ENCODE data around the gene MEGF11.

MEGF11 gene

DNA sequence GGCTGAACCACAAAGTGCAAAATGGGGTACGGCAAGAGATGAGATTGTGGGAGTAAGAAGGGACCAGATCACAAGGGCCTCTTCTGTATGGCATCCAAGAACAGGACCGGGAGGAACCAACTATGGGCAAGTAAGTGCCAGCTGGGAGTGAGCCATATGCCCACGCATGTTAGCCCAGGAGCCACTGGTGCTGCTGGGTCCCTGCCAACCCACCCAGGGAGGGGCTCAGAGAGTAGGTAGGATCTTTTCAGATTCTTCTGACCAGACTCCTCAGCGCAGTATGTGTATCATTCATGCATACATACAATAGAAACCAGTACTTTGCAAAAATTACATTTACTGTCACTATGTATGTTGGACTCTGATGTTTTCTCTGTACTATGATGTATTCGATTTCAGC lies 330.3 kb downstream of the MEGF11 start:
- Histone ChIP-seq H3K4me1 (no peaks in the 10 kb centered on the region), H3K36me3 (replicated peaks) (no peaks in the 10 kb centered on the region), H3K27me3 (ENCODE audit: low read depth) (no peaks in the 10 kb centered on the region), H3K9me3 (no peaks in the 10 kb centered on the region), H3K4me3 (no peak overlapping the region)
- in situ Hi-C loops (cut with MboI; ENCODE audit: low sequenced_read_pairs): no loop called here
- no peak for DNase-seq (ENCODE audit: low spot score in 2 of 2)

DNA sequence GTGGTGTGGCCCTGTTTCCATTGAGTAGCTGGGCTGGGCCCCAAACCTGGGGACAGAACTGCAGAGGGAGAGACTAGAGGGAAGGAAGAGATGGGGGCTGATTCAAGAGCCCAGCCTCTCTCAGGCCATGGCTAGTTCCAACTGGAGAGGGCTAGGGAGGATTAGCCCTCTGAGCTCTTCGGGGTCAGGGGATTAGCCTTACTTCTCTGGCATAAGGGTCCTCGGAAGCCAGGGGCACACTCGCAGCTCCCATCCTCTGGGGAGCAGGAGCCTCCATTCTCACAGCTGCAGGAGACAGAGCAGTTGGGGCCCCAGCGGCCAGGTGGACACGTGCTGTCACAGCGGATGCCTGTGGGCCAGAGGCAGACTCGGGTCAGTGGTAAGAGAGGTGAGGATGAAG lies 330.9 kb downstream of the MEGF11 start:
- Histone ChIP-seq H3K9me3 (no peaks in the 10 kb centered on the region), H3K4me3 (no peak overlapping the region), H3K36me3 (replicated peaks) (no peaks in the 10 kb centered on the region), H3K27me3 (ENCODE audit: low read depth) (no peaks in the 10 kb centered on the region), H3K4me1 (no peaks in the 10 kb centered on the region)
- in situ Hi-C loops (cut with MboI; ENCODE audit: low sequenced_read_pairs): no loop called here
- DNase-seq (ENCODE audit: low spot score in 2 of 2): no peak

DNA sequence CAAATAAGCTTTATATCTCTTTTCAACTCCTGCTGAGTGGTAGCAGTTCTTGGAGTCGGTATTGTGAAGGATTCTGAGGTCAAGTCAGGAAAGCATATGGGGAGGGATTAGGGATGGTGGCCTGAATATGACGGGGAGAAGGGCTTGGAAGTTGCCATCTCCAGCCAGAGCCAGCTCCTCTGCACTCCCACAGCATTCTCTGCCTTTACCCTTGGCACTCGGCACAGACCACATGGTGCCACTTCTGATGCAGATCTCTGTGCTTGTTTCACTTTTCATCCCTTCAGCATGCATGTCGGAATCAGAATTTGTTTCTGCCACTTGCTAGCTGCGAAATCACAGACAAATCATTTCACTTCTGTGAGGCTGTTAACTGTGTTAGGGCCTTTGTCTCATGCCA lies 331.8 kb downstream of the MEGF11 start:
- Histone ChIP-seq H3K36me3 (replicated peaks) (no peaks in the 10 kb centered on the region), H3K4me1 (no peaks in the 10 kb centered on the region), H3K4me3 (no peak overlapping the region), H3K27me3 (ENCODE audit: low read depth) (no peaks in the 10 kb centered on the region), H3K9me3 (no peaks in the 10 kb centered on the region)
- DNase-seq (ENCODE audit: low spot score in 2 of 2): no peak
- in situ Hi-C loops (cut with MboI; ENCODE audit: low sequenced_read_pairs): no loop called here

DNA sequence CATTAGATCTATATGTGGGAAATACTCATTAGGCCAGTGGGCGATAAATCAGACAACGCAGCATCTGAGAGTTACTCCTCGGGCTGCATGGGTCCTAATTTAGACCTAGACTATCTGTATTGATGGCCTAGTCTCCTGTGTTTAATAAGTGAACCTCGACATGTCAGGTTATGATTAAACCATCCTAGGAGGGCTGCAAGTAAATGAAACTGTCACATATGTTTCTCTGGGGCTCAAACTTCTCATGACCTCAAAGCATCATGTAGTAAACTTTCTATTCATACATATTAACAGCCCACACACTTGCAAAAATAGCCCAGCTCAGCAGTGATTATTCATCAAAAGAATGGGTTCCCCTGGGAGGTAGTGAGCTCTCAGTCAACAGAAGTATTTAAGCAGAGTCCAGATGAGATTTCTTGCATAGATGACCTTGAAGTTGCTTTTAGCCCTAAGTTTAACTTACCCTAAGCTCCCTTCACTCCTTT lies 332.7 kb downstream of the MEGF11 start:
- no peak for DNase-seq (ENCODE audit: low spot score in 2 of 2)
- no peaks in the 10 kb centered on the region for H3K36me3 ChIP-seq (replicated peaks)
- H3K27me3 ChIP-seq (ENCODE audit: low read depth): no peaks in the 10 kb centered on the region
- no peak overlapping the region for H3K4me3 ChIP-seq
- in situ Hi-C loops (cut with MboI; ENCODE audit: low sequenced_read_pairs): no loop called here
- H3K9me3 ChIP-seq: no peaks in the 10 kb centered on the region
- H3K4me1 ChIP-seq: no peaks in the 10 kb centered on the region

DNA sequence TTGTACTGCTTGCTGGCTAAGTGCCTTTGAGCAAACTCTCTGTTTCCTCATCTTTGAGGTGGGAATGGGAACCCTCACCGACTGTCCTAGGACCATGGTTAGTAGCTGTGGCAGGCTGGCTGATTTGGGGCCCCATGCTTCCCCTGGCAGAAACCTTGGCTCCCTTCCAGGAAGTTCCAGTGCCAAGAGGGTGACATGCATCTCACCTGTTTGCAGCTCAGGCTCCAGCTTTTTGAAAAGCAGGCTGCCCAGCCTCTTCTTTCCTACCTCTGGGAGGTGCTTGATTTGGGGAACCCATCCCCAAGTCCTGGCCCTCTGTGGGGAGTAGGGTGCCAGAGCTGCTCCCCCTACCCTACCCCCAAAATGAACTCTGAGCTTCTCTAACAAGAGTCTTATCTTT lies 333.4 kb downstream of the MEGF11 start:
- Histone ChIP-seq H3K27me3 (ENCODE audit: low read depth) (no peaks in the 10 kb centered on the region), H3K36me3 (replicated peaks) (no peaks in the 10 kb centered on the region), H3K9me3 (no peaks in the 10 kb centered on the region), H3K4me3 (no peak overlapping the region), H3K4me1 (no peaks in the 10 kb centered on the region)
- in situ Hi-C loops (cut with MboI; ENCODE audit: low sequenced_read_pairs): no loop called here
- DNase-seq (ENCODE audit: low spot score in 2 of 2): no peak

DNA sequence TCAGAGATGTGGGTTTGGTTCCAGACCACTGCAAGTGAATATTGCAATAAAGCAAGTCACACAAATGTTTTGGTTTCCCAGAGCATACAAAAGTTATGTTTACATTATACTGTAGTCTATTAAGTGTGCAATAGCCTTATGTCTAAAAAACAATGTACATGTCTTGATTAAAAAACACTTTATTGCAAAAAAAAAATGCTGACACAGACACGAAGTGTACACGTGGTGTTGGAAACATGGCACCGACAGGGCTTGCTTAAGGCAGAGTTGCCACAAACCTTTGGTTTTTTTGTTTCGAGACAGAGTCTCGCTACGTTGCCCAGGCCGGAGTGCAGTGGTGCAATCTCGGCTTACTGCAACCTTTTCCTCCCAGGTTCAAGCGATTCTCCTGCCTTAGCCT lies 334.2 kb downstream of the MEGF11 start:
- H3K9me3 ChIP-seq: no peaks in the 10 kb centered on the region
- DNase-seq (ENCODE audit: low spot score in 2 of 2): no peak
- in situ Hi-C loops (cut with MboI; ENCODE audit: low sequenced_read_pairs): no loop called here
- H3K4me3 ChIP-seq: no peak overlapping the region
- no peaks in the 10 kb centered on the region for H3K27me3 ChIP-seq (ENCODE audit: low read depth)
- no peaks in the 10 kb centered on the region for H3K36me3 ChIP-seq (replicated peaks)
- no peaks in the 10 kb centered on the region for H3K4me1 ChIP-seq

DNA sequence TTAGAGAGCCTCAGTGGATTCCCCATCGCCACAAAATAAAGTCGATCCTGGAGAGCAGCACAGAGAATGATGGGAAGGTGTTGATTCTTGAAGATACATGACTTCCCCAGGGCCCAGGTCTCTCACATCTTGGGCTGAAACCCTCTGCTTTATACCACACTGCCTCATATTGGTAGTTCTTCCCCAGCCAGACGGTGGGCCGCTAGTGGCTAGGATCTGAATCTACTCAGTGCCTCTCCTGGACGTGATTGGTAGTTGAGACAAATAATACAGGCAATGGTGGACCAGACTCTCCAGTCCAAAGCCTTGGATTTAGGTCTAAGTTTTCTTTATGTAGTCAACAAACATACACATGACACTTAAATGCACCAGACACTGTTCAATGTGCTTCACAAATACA lies 334.6 kb downstream of the MEGF11 start:
- in situ Hi-C loops (cut with MboI; ENCODE audit: low sequenced_read_pairs): no loop called here
- no peaks in the 10 kb centered on the region for H3K4me1 ChIP-seq
- no peak for DNase-seq (ENCODE audit: low spot score in 2 of 2)
- no peaks in the 10 kb centered on the region for H3K9me3 ChIP-seq
- H3K4me3 ChIP-seq: no peak overlapping the region
- no peaks in the 10 kb centered on the region for H3K36me3 ChIP-seq (replicated peaks)
- H3K27me3 ChIP-seq (ENCODE audit: low read depth): no peaks in the 10 kb centered on the region

DNA sequence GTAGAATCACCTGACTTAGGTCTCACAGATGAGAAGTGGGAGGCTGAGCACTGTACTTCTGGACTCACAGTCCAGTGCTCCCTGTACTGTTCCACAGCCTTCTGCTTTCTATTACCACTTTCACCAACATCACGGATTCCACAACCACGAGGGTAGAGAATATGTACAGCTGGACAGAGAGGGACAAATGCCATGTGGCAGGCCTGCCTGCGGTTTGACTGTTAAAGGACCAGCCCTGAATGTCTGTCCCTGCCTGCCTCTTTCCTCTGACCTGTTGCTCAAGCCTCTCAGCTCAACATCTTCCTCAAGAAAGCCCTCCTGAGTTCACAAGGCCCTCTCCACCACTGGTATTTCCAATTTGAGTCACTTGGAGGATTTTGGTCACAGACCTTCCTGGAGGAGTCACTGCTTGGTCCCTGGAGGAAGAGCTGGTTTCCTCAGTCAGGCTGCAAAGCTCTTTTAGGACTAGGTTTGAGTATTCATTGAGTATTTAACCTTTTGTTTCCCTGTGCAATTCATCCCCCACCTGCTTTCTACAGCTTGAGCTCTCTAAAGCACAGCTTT lies 335.1 kb downstream of the MEGF11 start:
- DNase-seq (ENCODE audit: low spot score in 2 of 2): no peak
- in situ Hi-C loops (cut with MboI; ENCODE audit: low sequenced_read_pairs): no loop called here
- H3K4me1 ChIP-seq: no peaks in the 10 kb centered on the region

DNA sequence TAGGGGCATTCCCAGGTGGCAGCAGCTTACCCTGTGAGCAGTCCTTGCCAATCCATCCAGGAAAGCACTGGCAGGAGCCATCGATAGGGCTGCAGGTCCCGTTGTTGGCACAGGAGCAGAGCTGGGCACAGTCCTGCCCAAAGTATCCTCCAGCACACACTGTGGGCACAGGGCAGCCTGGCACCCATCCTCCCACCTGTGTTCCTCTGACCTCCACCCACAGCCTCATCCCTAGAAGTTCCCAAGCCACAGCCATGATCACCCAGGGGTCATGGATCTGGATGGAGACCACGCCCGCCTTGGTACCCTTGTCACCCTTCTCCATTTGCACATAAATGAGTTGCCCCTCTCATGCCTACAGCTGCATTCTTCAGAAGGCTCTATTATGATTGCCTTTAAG lies 335.6 kb downstream of the MEGF11 start:
- Histone ChIP-seq H3K36me3 (replicated peaks) (no peaks in the 10 kb centered on the region), H3K9me3 (no peaks in the 10 kb centered on the region), H3K4me1 (no peaks in the 10 kb centered on the region), H3K4me3 (no peak overlapping the region), H3K27me3 (ENCODE audit: low read depth) (no peaks in the 10 kb centered on the region)
- in situ Hi-C loops (cut with MboI; ENCODE audit: low sequenced_read_pairs): no loop called here
- DNase-seq (ENCODE audit: low spot score in 2 of 2): no peak

More for the DNA sequence above, 335.1 kb downstream of the MEGF11 start:
- Histone ChIP-seq H3K9me3 (no peaks in the 10 kb centered on the region), H3K4me3 (no peak overlapping the region), H3K27me3 (ENCODE audit: low read depth) (no peaks in the 10 kb centered on the region), H3K36me3 (replicated peaks) (no peaks in the 10 kb centered on the region)

DNA sequence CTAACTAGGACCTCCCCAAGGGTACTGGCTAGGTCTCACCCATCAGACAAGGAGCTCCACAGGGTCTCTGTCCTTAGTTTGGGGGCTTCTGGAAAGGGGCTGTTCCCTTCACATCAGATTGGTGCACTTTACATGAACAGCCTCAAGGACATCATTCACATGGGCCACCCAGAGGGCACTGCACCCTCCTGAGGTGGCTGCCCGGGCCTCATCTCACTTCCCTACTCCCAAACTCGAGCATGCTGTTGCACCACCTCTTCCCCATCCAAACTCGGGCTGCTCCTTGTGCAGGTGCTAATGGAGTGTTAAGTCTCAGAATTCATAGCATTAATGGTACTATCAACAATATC lies 336.2 kb downstream of the MEGF11 start:
- no peak for DNase-seq (ENCODE audit: low spot score in 2 of 2)
- in situ Hi-C loops (cut with MboI; ENCODE audit: low sequenced_read_pairs): no loop called here
- H3K27me3 ChIP-seq (ENCODE audit: low read depth): no peaks in the 10 kb centered on the region
- H3K36me3 ChIP-seq (replicated peaks): no peaks in the 10 kb centered on the region; the same call in 1 of the 2 replicates
- H3K4me3 ChIP-seq: no peak overlapping the region
- no peaks in the 10 kb centered on the region for H3K9me3 ChIP-seq
- no peaks in the 10 kb centered on the region for H3K4me1 ChIP-seq

DNA sequence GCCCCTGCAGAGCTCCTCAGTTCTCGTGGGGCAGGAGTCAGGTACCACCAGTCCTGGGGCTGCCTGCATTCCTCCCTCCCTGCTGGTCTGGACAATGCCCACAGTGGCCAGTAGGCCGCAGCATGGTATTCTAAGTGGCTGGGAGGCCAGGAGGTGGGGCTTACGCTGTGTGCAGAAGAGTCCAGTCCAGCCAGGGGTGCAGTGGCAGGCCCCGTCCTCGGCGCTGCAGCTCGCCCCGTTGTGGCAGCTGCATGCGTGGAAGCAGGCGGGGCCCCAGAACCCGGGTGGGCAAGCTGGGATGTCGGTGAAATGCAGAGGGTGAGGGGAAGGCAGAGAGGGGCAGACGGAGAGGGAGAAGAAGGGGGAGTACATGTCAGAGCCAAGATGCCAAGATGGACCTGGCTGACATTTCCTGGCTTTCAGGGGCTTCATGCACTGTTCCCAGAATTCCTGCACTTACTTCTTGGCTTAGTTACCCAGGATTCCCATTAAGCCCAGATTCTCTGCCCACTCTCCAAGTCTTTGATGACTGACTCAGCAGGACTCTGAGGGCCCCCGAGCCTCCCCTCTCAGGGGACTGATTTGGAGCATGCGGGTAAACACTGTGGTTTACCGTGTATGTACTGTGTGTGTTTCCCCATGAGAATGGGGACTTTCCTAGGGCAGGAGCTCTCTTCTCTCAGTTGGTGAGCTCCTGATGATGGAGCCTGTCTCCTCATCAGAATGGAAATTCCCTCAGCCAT lies 336.7 kb downstream of the MEGF11 start:
- peak; percentile 45 to 71 for DNase-seq (ENCODE audit: low spot score in 2 of 2)
- no peaks in the 10 kb centered on the region for H3K27me3 ChIP-seq (ENCODE audit: low read depth)
- in situ Hi-C loops (cut with MboI; ENCODE audit: low sequenced_read_pairs): no loop called here
- H3K4me3 ChIP-seq: no peak overlapping the region
- H3K36me3 ChIP-seq (replicated peaks): no peaks in the 10 kb centered on the region; the same call in 1 of the 2 replicates
- no peaks in the 10 kb centered on the region for H3K4me1 ChIP-seq
- no peaks in the 10 kb centered on the region for H3K9me3 ChIP-seq

DNA sequence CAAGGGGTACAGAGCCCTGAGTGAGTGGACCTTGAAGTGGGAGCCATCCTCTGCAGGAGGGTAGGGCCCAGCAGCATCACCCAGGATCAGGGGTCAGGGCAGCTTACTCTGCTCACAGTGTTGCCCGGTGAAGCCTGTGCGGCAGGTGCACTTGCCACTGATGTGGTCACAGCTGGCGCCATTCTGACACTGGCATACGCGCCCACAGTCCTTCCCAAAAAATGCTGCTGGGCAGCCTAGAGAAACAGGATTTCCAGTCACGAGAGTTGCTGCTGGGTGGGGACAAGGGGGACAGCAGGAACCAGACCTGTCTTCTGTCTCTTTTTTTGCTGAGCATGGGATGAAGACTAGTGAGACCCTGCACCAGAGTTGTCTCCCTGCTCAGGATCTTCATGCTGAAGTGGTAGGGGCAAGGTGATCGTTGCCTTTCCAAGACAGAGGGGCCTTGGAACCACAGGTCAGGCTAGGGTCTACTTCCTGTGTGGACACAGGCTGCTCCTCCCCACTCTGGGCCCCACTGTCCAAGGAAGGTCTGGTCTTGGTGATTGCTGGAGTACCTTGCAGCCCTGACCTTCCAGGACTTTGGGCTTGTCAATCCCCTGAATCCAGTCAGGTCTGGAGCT lies 337.4 kb downstream of the MEGF11 start:
- Histone ChIP-seq H3K27me3 (ENCODE audit: low read depth) (no peaks in the 10 kb centered on the region), H3K4me1 (no peaks in the 10 kb centered on the region), H3K4me3 (no peak overlapping the region), H3K9me3 (no peaks in the 10 kb centered on the region), H3K36me3 (replicated peaks) (no peaks in the 10 kb centered on the region; the same call in 1 of the 2 replicates)
- DNase-seq (ENCODE audit: low spot score in 2 of 2): no peak
- in situ Hi-C loops (cut with MboI; ENCODE audit: low sequenced_read_pairs): no loop called here

DNA sequence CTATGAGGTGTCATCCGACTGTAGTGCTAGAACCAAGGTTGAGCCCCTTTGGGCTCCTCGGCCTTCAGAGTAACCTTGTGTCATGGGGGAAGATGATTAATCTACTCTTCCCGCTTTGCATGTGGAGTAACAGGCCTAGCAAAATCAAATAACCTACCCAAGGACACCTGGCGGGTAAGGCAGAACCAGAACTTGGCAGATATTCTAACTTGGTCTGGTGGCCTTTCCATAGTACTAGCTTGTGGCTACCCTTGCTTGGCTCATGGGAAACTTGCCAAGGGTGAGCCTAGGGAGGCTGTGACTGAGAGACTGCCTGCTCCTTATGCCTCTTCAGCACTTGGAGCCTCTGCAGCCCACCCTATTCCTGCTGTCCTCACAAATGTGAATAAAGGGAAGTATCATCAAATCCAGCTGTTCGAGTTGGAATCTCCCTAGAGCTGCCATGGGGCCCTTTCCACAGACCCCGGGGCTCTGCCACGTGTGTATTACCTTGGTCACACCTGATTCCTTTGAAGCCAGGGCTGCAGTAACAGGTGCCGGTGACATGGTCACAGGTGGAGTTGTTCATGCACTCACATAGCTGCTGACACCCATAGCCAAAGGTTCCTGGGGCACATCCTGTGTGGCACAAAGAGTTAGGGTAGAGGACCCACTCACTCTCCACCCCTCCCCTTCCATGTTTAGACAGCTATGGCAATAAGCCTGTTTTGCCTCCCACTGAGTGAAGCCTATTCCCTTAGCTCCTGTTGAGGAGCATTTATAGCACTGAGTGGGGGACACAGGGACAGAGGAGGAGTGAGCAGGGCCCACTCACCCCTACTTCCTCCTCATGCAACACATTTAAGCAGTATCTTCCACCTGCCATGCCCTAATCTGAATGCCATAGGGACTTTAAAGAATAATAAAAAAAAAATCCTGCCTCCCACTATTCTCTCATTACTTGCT lies 338.3 kb downstream of the MEGF11 start:
- no peak for DNase-seq (ENCODE audit: low spot score in 2 of 2)
- Histone ChIP-seq H3K4me1 (no peaks in the 10 kb centered on the region), H3K36me3 (replicated peaks) (no peaks in the 10 kb centered on the region; the same call in none of the 2 replicates), H3K27me3 (ENCODE audit: low read depth) (no peaks in the 10 kb centered on the region), H3K4me3 (no peak overlapping the region), H3K9me3 (no peaks in the 10 kb centered on the region)
- in situ Hi-C loops (cut with MboI; ENCODE audit: low sequenced_read_pairs): no loop called here
